Heart left ventricle (tissue), 16 donors: ENCODE results near the gene PTPRJ. TPM values are rescaled to one million over a fixed set of nuclear protein-coding genes. Genes with fewer than 3 reads are reported as not detected.
"Not testable (repeated sequence)": the region's sequence is repeated elsewhere in the genome, so short reads cannot be mapped to it uniquely, and the experiment has no call there.

Source experiments
- ATAC-seq, 4 donors: fragments of 200-7000 bp; cut with Tn5 transposase; one replicate each; pipeline ENCODE4 v1.9.1; 2020 to 2022; ENCODE audit warnings: moderate library complexity in 4 of 4, mild to moderate bottlenecking in 3 of 4, moderate number of reproducible peaks in 1 of 4
- DNase-seq, 5 donors: peaks; one replicate each; pipeline ENCODE4 v3.0.0-alpha.2; 2020
- H3K27ac ChIP-seq, 12 donors: fragments of 200-600 bp; sonication (generic) in 4 of 12; one replicate each; pipeline versions ENCODE4 v1.5.0 to v1.8.0; 2016 to 2022; ENCODE audit warnings: mild to moderate bottlenecking in 2 of 12
- H3K27me3 ChIP-seq, 9 donors: fragments of 200-600 bp; sonication (generic) in 2 of 9; one replicate each; pipeline versions ENCODE4 v1.5.1 to v1.8.0; 2016 to 2022; ENCODE audit warnings: mild to moderate bottlenecking in 3 of 9
- H3K36me3 ChIP-seq, 9 donors: fragments of 200-600 bp; sonication (generic) in 2 of 9; one replicate each; pipeline versions ENCODE4 v1.5.0 to v1.8.0; 2018 to 2022; ENCODE audit warnings: mild to moderate bottlenecking in 2 of 9
- H3K4me1 ChIP-seq, 12 donors: fragments of 200-600 bp; sonication (generic) in 4 of 12; one replicate each; pipeline versions ENCODE4 v1.5.0 to v1.8.0; 2016 to 2022; ENCODE audit warnings: mild to moderate bottlenecking in 3 of 12
- H3K4me3 ChIP-seq, 12 donors: fragments of 200-600 bp; sonication (generic) in 4 of 12; one replicate each; pipeline versions ENCODE4 v1.5.0 to v1.8.0; 2017 to 2022; ENCODE audit warnings: mild to moderate bottlenecking in 9 of 12, moderate library complexity in 4 of 12
- H3K9me3 ChIP-seq, 12 donors: fragments of 200-600 bp; sonication (generic) in 4 of 12; one replicate each; pipeline versions ENCODE4 v1.5.0 to v1.8.0; 2016 to 2022; ENCODE audit warnings: mild to moderate bottlenecking in 1 of 12
- CTCF ChIP-seq, 12 donors: fragments of 200-600 bp; sonication (generic) in 4 of 12; IDR thresholded peaks; one replicate each; pipeline versions ENCODE4 v1.5.0 to v1.8.0; 2018 to 2022; ENCODE audit warnings: antibody characterized with exemption in 12 of 12, mild to moderate bottlenecking in 5 of 12
- POLR2A ChIP-seq, 2 donors: fragments of 450-650 bp; IDR thresholded peaks; one replicate each; pipeline ENCODE4 v1.6.1; 2017; ENCODE audit warnings: antibody characterized with exemption in 2 of 2, mild to moderate bottlenecking in 2 of 2, moderate library complexity in 2 of 2
- WGBS, 4 donors: extraction: QIAGEN DNeasy Blood & Tissue Kit in 2 of 4; methylation state at CpG; one replicate each; pipeline versions ENCODE4 v1.1.5 to v1.1.7; 2013 to 2018; 5-methylcytosine and 5-hydroxymethylcytosine counted together
- intact Hi-C, 10 donors: fragments of 100-400 bp; cut with DNase I; formaldehyde crosslinking; loops; one replicate each; pipeline versions ENCODE4 v1.11.1 to v1.14.2; 2022
- polyA plus RNA-seq, 2 donors: library from polyadenylated mRNA; stranded (reverse); fragments of 200-250 nt; gene quantifications; one replicate each; pipeline ENCODE4 v1.2.3, GENCODE V29; 2013
- total RNA-seq, 9 donors: library from RNA; depleted of rRNA in 2 of 9; stranded (reverse); fragments of >200 nt in 2 of 9; fragmentation: NEBNext Ultra II Directional in 3 of 9; extraction: Animal tissue kit (Norgen Biotek cat#: 25700) in 3 of 9; gene quantifications; one replicate each; pipeline versions ENCODE4 v1.1.0 to v1.2.4, GENCODE V29; 2016 to 2023
- donor health status: ischemic (EF 13 %, LVEDD 7.1; RV severe dilation, severe dysfunction).
- donor health status: healthy with polysubstance abuse.
- donor health status: DM: no; HTN: yes; CAD: no.
- donor health status: DM: no; HTN: no; CAD: no.
- donor health status: ischemic (EF 25% LVEDD 6.9; RV normal size, moderate dysfunction).
- donor health status: ischemic (EF 25% LVEDD 5.7; RV mildly dilated, moderate dysfunction).
- donor health status: healthy.
- donor health status: DM: yes; HTN: yes; CAD: no.
- donor health status: ischemic (EF 35%, LVEDD 5.7; RV mildly dilated, moderate dysfunction).
- donor health status: nonischemic (EF 11% LVEDD 7.7; RV severe dilation, severe dysfunction).
- donor health status: DM: yes; HTN: yes; CAD: no.
- donor health status: PGD.
- donor health status: ischemic (EF 29% LVEDD 5.4; RV normal size, mild dysfunction).
- donor health status: nonischemic (EF 23%, LVEDD 6.1; RV moderate dilation, normal function).

The PTPRJ gene
- total and polyA plus RNA-seq, 11 donors, result 1.2 to 39.0 (median 6.3) TPM

DNA sequence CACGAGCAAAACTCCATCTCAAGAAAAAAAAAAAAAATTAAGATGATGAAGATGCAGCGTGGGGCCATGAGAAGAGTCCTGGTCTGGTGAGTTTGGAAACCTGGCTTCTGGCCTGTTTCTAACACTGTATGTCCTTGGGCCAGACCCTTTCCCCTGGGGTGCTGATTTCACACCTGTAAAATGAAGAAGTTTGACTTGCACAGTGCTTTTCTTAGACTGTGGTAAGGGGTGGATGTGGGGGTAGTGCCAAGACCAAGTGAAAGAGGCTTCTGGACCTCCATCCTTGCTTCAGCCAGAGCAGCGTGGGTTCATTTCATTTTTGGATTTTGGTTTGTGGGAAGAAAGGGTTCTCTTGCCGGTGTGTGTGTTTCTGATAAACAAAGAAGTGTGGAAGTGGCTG, 42.1 kb downstream of the PTPRJ start:
- Histone ChIP-seq H3K4me3 (no peak overlapping the region), H3K36me3 (no peaks in the 10 kb centered on the region), H3K4me1 (peaks cover 0 to 74% (median 0%) of the 10 kb centered on the region in 12 donors), H3K27me3 (no peaks in the 10 kb centered on the region), H3K9me3 (no peaks in the 10 kb centered on the region), H3K27ac (peak overlapping the region in 1 of 12 donors; percentile 28)
- DNase-seq (no peak), ATAC-seq (no peak)
- 85 to 89% (median 88%) methylated on average over 4 of the region's 4 CpGs for WGBS, 4 donors
- TF ChIP-seq POLR2A (IDR thresholded peaks at IDR 0.05) (no peak), CTCF (IDR thresholded peaks at IDR 0.05) (no peak)
- intact Hi-C loops, result loop anchor here in 1 of 10 donors (10.0 kb wide), 1 partner anchor 58 kb away; no protein-coding TSS in a partner anchor

DNA sequence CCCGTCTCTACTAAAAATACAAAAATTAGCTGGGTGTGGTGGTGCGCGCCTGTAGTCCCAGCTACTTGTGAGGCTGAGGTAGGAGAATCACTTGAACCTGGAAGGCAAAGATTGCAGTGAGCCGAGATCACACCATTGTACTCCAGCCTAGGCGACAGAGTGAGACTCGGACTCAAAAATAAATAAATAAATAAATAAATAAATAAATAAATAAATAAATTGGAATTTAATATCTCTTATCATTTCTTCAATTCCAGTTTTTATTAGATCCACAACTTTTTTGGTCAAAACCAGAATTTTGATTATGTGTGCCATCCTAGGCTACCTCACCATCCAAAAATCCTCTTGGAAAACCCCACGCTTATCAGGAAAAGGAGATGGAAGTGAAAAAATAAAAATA, 43.2 kb downstream of the PTPRJ start:
- not testable (repeated sequence) for H3K36me3 ChIP-seq, H3K9me3 ChIP-seq, H3K27ac ChIP-seq, DNase-seq, H3K4me3 ChIP-seq, ATAC-seq, H3K27me3 ChIP-seq
- H3K4me1 ChIP-seq, result peaks cover 0 to 73% (median 0%) of the 10 kb centered on the region in 12 donors
- intact Hi-C loops, result loop anchor here in 1 of 10 donors (10.0 kb wide), 1 partner anchor 59 kb away; no protein-coding TSS in a partner anchor
- WGBS, 4 donors, result 95 to 99% (median 97%) methylated on average over 7 of the region's 7 CpGs

- WGBS, 4 donors, result 61 to 91% (median 84%) methylated on average over 4 to 5 of the region's 5 CpGs
- intact Hi-C loops, result loop anchor here in 2 of 10 donors (5.0 to 10.0 kb wide), 2 partner anchors 43 to 60 kb away; no protein-coding TSS in a partner anchor
- no peaks in the 10 kb centered on the region for H3K9me3 ChIP-seq
- peaks cover 0 to 73% (median 0%) of the 10 kb centered on the region in 12 donors for H3K4me1 ChIP-seq
- TF ChIP-seq CTCF (IDR thresholded peaks at IDR 0.05) (no peak), POLR2A (IDR thresholded peaks at IDR 0.05) (no peak)
- no peak for ATAC-seq
- no peak for DNase-seq
- H3K27ac ChIP-seq, result no peak overlapping the region
- H3K4me3 ChIP-seq, result no peak overlapping the region
- H3K27me3 ChIP-seq, result no peaks in the 10 kb centered on the region
- H3K36me3 ChIP-seq, result no peaks in the 10 kb centered on the region
Measured at GRCh38 chr11:48024635-48025071, 44.3 kb downstream of the PTPRJ start.

GRCh38 chr11:48025293-48025983, 45.1 kb downstream of the PTPRJ start:
- Histone ChIP-seq H3K27me3 (no peaks in the 10 kb centered on the region), H3K4me1 (peaks cover 0 to 73% (median under 1%) of the 10 kb centered on the region in 12 donors), H3K4me3 (no peak overlapping the region), H3K36me3 (no peaks in the 10 kb centered on the region), H3K9me3 (no peaks in the 10 kb centered on the region), H3K27ac (peak overlapping the region in 1 of 12 donors; percentile 42)
- intact Hi-C loops, result loop anchor here in 2 of 10 donors (5.0 to 10.0 kb wide), 2 partner anchors 42 to 61 kb away; no protein-coding TSS in a partner anchor
- ATAC-seq (no peak), DNase-seq (no peak)
- no peak for TF ChIP-seq POLR2A (IDR thresholded peaks at IDR 0.05)
- no peak for TF ChIP-seq CTCF (IDR thresholded peaks at IDR 0.05)
- WGBS, 4 donors, result 85 to 95% (median 90%) methylated on average over 9 of the region's 9 CpGs
